ENCODE measurements around the gene RNF8. TPM values are rescaled to one million over a fixed set of nuclear protein-coding genes. Genes with fewer than 3 reads are reported as not detected.
A peak's percentile ranks its signal among the peaks of the same experiment; 100 is the strongest.

Gene RNF8
- total and polyA plus RNA-seq, 2 experiments from 2014 or later, result 30.6 to 30.8 TPM

DNA sequence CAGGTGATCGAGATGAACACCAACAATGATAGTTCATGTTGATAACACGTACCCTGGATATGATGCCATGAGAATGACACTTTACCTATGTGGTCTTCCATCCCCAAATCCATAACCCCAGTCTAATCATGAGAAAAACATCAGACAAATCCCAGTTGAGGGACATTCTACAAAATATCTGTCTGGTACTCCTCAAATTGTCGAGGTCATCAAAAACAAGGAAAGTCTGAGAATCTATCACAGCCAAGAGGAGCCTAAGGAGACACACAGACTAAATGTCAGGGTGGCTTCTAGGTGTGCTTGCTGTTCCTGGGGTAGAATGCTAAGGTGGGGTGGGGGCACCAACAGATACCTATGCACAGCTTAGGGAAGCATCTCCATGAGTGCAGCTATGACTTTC lies 2.8 kb upstream of the RNF8 start:
- TF ChIP-seq EZH2 (IDR thresholded peaks at IDR 0.05; ENCODE audit: borderline replicate concordance) (no peak), CTCF (IDR thresholded peaks at IDR 0.05; ENCODE audit: poor library complexity) (no peak), EZH2phosphoT487 (IDR thresholded peaks at IDR 0.05; ENCODE audit: low read depth, severe bottlenecking, unreplicated experiment) (no peak)
- Histone ChIP-seq H3K9me3 (ENCODE audit: low read depth) (no peaks in the 10 kb centered on the region), H3K4me2 (no peak overlapping the region), H3K27me3 (no peaks in the 10 kb centered on the region), H3K9me2 (replicated peaks; ENCODE audit: insufficient read depth) (no peaks in the 10 kb centered on the region), H3K36me3 (replicated peaks; ENCODE audit: insufficient read depth, low read depth) (no peaks in the 10 kb centered on the region), H4K20me1 (ENCODE audit: insufficient read depth, poor library complexity, severe bottlenecking) (no peaks in the 10 kb centered on the region), H3K27ac (no peak overlapping the region), H3K4me1 (ENCODE audit: insufficient read depth) (no peaks in the 10 kb centered on the region), H3K4me3 (no peak overlapping the region), H2AFZ (no peak overlapping the region), H3K79me2 (peaks cover 20% of the 10 kb centered on the region)
- 89% methylated on average over 3 of the region's 3 CpGs for WGBS (ENCODE audit: low lambda C conversion rate, missing lambda C conversion rate)
- DNase-seq (ENCODE audit: low spot score), result no peak

GRCh38 chr6:37352384-37352783 lies 1.4 kb upstream of the RNF8 start:
- Histone ChIP-seq H3K9me3 (ENCODE audit: low read depth) (no peaks in the 10 kb centered on the region), H3K4me3 (no peak overlapping the region), H2AFZ (no peak overlapping the region), H3K4me1 (ENCODE audit: insufficient read depth) (peaks cover under 1% of the 10 kb centered on the region), H4K20me1 (ENCODE audit: insufficient read depth, poor library complexity, severe bottlenecking) (no peaks in the 10 kb centered on the region), H3K27ac (no peak overlapping the region), H3K9me2 (replicated peaks; ENCODE audit: insufficient read depth) (no peaks in the 10 kb centered on the region), H3K4me2 (no peak overlapping the region), H3K36me3 (replicated peaks; ENCODE audit: insufficient read depth, low read depth) (no peaks in the 10 kb centered on the region), H3K79me2 (peaks cover 33% of the 10 kb centered on the region), H3K27me3 (no peaks in the 10 kb centered on the region)
- TF ChIP-seq CTCF (IDR thresholded peaks at IDR 0.05; ENCODE audit: poor library complexity), result no peak
- TF ChIP-seq EZH2phosphoT487 (IDR thresholded peaks at IDR 0.05; ENCODE audit: low read depth, severe bottlenecking, unreplicated experiment), result no peak
- TF ChIP-seq EZH2 (IDR thresholded peaks at IDR 0.05; ENCODE audit: borderline replicate concordance), result no peak
- 88% methylated on average over 3 of the region's 3 CpGs for WGBS (ENCODE audit: low lambda C conversion rate, missing lambda C conversion rate)
- no peak for DNase-seq (ENCODE audit: low spot score)

DNA sequence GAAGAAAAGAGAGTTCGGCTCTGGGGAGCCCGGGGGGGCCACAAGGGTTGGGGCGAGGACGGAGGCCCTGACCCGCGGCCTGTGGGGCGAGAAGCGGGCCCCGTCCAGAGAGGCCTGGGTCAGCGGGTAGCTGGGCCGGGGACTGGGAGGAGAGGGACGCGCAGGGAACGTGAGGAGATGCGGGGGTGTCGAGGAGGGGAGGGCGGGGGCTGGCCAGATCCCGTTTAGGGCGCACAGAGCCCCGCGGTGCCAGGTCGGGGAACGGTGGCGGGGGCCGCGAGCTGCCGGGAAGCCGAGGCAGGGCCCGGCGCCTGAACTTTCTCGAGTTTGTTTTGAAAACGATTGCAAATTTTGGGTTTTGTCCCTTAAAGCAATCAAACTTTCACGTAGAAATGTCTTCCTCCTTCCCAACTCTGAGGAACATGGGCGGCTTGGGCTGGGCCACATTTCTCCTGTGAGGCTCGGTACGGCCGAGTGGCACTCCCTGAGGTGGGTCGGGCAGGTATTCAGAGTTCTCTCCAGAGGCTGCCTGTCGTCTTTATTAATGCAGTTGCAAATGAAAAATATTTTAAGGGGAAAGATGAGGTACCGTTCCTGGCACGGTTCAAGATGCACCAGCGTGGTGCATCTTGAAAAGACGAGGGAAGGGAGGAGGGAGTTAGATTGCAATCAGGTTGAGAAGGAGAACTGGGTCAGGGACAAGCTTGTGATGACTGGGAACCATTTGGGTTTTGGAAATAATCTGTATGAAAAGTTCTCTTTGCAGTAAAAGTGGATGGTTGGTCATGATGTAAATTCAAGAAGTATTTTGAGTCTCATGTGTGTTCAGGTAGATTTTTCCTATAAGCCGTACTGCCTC lies 972 bp downstream of the RNF8 start:
- Histone ChIP-seq H3K9me3 (ENCODE audit: low read depth) (no peaks in the 10 kb centered on the region), H2AFZ (peak overlapping the region; percentile 88), H3K27me3 (no peaks in the 10 kb centered on the region), H3K27ac (peak overlapping the region; percentile 70), H3K36me3 (replicated peaks; ENCODE audit: insufficient read depth, low read depth) (no peaks in the 10 kb centered on the region), H3K4me2 (peak overlapping the region; percentile 74), H3K4me1 (ENCODE audit: insufficient read depth) (peaks cover 5% of the 10 kb centered on the region), H3K4me3 (peak overlapping the region; percentile 94), H3K79me2 (peaks cover 57% of the 10 kb centered on the region), H3K9me2 (replicated peaks; ENCODE audit: insufficient read depth) (no peaks in the 10 kb centered on the region), H4K20me1 (ENCODE audit: insufficient read depth, poor library complexity, severe bottlenecking) (no peaks in the 10 kb centered on the region)
- TF ChIP-seq EZH2 (IDR thresholded peaks at IDR 0.05; ENCODE audit: borderline replicate concordance), result no peak
- no peak for TF ChIP-seq CTCF (IDR thresholded peaks at IDR 0.05; ENCODE audit: poor library complexity)
- no peak for TF ChIP-seq EZH2phosphoT487 (IDR thresholded peaks at IDR 0.05; ENCODE audit: low read depth, severe bottlenecking, unreplicated experiment)
- 4% methylated on average over 20 of the region's 44 CpGs for WGBS (ENCODE audit: low lambda C conversion rate, missing lambda C conversion rate)
- DNase-seq (ENCODE audit: low spot score), result peak; percentile 58

Measured in hepatocyte (in vitro differentiated cells).